ENCODE data around the gene RPS2.
"Not testable (repeated sequence)": the region's sequence is repeated elsewhere in the genome, so short reads cannot be mapped to it uniquely, and the experiment has no call there.

Gene RPS2

DNA sequence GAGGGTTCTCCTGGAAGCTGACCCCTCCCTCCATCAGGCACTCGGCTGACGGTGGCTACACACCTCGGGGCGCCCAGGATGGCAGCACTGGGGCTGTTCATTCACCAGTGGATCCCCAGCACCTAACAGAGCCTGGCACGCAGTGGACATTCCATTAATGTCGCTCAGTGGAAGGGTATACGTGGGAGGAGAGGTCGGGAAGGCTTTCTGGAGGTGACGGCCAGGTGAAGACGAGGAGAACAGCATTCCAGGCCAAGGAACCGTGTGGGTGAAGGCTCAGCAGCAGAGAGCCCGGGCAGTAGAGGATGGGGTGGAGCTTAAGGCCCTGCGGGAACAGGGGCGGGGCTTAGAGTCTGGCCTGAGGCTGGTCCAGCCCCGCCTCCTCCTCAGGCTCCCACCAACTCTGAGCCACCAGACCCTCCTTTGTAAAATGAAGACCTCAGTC lies 43.9 kb downstream of the RPS2 start:
- no peak for DNase-seq

DNA sequence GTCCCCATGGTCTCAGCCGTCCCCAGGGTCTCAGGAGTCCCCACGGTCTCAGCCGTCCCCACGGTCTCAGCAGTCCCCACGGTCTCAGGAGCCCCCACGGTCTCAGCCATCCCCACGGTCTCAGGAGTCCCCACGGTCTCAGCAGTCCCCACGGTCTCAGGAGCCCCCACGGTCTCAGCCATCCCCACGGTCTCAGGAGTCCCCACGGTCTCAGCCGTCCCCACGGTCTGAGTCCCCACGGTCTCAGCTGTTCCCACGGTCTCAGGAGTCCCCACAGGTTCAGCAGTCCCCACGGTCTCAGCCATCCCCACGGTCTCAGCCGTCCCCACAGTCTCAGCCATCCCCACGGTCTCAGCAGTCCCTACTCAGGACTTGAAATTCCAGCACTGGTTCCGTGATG lies 44.5 kb downstream of the RPS2 start:
- DNase-seq = not testable (repeated sequence)

DNA sequence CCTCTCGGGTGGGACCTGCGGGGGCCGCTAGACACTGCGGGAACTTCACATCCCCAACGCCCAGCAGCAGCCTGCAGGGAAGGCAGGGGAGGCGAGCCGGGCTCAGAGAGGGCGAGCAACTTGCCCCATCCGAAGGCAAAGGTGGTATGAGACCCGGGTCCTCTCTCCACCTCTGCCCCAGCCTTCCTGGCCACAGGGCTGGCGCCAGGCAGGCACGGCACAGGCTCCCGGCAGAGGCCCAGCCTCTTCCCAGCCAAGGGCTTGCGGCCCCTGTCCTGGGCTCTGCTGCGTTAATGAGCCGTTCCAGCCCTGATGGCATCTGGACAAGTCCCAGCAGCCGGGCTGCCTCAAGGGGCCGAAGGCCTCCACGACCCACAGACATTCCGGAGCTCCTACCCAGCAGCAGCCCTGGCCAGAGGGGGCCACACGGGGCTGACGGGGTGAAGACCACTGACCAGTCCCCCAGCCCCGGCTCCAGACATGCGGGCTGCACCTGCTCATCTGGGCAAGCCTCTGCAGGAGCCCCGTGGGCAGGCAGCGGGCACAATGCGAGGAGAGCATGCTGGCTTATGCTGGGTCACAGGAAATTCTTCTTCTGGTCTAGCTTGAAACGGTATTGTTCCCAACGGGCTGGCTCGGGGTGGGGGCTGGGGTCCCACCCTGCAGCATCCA lies 45.2 kb downstream of the RPS2 start:
- no peak for DNase-seq

DNA sequence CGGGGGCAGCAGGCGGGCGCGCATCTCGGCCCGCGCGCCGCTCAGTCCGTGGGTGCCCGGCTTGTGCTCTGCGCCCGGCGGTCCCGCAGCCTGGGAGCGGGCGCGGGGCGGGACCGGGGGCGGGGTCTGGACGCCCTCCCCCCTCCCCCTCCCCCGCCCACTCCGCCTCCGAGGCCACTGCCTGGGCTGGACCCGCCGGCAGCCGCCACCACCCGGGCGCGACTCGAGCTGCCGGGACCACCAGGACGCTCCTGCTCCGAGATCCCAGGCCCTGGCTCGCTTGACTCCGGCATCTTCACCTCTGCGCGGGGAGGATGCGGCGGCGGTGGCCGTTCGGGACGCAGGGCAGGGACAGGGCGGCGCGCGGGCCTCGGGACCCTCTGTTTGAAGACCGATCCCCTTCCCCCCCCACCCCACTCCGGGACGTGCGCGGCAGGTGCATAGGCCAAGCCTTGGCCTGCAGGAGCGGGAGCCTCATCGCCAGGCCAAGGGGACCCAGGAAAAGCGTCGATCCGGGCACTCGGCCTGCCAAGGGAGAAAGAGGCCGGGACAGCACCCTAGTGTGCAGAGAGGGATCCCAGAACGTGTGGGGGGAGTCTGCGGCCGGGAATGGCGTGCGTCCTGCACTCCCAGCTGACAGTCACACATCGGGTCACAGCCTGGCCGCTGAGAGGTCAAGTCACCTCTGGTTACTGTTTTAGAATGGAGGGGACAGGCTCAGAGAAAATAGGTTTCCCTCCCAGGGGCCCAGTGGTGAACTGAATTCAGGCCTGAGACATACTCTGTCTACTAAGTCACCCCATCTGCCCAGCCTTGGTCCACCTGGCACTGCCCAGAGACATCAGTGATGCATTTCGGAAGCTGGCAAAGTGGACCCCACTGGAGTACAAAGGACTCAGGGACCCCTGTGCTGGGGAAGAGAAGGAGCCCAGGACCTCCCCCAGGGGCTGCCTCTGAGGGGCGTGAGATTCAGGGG lies 46.0 kb downstream of the RPS2 start, which contains the start of gene HS3ST6:
Gene HS3ST6 (minus strand): TSS at position 65 of the 976 bp plus-strand sequence. CDS start 92 bp downstream, outside the sequence.
- no peak for DNase-seq

DNA sequence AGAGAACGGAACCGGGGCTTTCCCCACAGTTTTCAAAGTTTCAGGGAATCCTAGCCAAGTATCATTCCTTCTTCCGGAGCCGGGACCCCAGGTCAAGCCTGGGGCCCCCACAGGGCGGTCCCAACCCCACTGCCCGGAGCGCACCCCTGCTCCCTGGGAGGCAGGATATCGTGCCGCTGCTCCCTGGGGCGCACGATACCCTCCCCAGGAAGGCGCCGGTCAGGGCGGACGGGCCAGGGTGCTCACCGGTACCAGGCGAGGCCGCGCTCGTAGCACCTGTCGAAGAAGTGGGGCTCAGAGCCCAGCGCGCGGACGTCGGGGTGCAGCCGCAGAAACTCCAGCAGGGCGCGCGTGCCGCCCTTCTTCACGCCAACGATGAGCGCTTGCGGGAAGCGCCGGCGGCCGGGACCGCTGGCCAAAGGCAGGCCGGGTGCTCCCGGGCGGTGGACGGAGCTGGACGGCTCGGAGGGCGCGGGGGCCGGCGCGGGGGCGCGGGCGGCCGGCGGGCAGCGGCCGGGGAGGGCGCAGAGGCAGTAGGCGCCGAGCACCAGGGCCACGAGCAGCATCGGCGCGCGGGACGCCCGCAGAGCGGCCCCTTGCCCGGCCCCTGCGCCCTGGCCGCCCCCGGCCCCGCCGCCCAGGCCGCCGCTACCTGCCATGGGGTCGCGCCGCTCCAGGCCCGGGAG lies 46.8 kb downstream of the RPS2 start:
- DNase-seq = no peak

DNA sequence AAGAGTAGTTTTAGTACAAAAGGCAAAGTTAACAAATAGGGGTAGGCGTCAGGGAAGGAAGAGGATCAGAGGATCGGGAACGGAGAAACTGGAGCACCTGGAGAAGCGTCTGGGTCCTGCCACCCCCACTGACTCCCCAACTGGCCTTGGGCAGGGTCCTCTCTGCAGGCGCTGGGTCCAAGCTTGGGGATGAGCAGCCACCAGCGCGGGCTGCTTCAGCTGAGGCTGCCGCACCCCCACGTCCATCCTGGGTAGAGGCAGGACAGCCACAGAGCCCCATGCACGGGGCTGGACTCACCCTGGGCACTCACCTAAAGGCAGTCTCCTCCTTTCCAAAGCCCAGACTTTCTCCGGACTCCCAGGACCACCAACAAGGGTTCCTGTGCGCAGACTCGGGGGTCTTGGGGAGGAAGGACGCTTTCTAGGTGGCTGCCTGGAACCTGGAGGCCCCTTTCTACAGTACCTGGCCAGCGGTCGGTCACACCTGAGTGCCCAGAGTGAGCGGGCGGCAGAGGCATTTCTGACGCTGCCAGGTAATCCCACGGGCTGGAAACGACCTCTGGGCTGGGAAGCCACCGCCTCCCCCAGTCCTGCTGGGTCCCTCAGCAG lies 47.5 kb downstream of the RPS2 start:
- no peak for DNase-seq

DNA sequence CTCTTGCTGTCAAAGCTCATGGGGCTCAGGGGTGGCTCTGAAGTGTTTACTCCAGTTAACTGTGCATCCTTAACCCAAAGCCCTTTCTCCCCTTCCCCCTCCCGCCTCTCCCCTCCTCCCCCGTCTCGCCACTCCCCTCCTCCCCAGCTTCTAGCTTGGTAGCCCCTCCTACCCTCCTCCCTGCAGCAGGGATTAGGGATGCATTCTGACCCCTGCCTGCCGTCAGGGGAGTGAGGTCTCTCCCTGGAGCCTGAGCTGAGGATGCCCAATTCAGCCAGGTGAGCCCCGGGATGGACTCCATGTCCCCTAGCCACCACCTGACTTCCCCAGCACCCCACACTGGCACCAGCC lies 48.0 kb downstream of the RPS2 start:
- no peak for DNase-seq

DNA sequence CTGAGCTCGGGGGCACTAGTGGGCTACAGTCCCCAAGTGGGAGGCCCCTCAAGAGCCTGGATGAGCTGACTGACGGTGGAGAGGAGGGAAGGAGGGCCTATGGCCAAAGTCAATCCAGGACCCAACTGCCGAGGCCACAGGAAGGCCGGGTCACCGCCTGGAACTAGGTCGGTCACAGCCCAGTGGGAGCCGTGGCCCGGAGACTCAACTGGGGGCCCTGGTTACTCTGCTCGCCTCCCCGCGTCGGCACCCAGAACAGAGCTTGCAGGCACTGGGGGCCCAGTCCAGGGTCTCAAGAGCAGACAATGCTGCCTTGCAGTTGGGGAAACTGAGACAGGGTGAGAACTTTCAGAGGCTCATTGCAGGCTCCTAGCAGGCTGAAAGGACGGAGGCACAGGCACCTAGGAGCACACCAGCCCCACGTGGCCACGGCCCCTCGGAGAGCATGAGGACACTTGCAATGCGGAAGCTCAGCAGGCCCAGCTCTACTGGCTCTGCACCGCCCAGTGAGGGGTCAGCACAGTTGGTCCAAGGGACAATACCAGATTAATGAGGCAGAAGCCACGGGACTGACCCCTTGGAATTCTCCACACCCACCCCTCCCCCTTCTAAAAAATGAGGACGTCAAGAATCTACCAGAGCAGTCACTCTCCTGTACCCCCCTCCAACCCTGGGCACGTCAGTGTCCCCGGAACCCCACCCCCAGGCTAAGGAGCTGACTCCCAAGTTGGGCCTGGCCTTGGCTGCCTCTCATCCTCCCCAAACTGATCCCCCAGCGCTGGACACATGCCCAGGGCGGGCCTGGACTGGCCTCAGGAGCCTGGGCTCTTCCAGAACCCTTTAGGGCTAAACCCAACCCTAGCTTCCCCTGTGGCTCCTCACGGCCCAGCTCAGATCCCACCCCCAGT lies 48.6 kb downstream of the RPS2 start:
- DNase-seq = no peak

DNA sequence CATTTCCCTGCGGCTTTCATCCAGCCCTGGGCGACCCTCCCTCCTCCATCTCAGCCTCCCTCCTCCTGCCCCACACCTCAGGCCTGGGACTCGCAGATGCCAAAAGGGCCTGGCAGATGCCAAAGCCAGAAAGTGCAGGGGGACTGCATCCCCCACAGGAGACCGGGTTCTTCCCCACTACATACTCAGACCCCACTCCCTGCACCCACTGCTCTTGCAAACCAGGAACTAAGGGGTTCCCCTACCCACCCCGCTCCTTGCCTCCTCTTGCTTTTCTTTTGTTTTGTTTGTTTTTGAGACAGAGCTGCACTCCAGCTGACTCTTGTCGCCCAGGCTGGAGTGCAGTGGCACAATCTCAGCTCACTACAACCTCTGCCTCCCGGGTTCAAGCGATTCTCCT lies 49.6 kb downstream of the RPS2 start:
- DNase-seq = no peak

DNA sequence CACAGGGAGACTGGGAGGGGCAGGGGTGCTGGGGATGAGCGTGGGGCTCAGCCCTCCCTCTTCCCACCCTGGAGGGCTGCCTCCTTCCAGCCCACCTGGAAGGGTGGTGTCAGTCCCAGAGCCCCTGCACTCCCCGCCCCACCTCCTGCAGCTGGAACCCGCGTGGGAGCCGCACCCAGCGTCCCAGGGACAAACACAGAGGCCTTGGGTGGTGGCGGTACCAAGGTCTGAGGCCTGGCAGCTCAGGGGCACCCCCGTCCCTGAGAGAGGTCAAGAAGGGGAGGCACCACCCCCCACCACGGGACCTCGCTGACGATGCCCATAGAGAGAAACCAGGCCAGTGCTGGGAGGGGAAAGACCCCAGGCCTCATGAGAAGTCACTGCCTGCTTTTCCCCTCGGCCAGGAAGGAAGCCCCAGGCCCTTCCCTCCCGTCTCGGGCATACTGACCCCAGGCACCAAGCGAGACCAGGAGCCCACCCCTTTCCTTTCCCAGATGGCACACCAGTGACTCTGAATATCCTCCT lies 50.5 kb downstream of the RPS2 start:
- DNase-seq = no peak

DNA sequence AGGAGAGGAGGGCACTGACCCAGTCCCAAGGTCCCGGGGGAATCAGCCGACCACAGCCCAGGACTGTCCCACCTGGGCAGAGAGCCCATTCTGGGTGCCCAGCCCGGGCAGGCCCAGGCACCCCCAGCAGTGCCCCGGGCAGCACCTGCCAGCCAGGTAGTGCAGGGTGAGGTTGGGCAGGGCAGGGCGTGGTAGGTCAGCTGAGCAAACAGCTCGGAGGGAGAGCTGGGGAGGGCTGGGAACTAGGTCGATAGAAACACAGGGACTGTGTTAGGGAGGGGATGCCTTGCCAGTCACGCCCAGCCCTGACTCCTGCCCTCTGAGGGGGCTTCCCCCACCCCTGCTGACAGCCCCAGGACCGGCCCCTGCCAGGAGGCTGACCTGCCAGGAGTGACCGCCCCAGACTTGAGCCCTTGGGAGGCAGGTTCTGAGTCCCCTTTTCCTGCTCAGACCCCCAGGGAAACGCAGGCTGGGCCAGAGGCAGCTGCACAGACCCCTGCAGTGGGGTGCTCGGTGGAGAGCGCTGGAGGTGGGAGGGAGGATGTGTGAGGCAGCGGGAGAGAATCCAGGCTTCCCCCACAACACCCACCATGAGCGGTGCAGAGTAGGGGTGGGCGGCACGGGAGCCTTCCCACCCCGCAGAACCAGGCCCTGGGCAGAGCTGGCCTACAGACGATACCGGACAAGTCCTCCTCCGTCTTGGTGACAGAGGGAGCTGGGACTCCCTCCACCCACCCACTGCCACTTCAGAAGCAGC lies 51.1 kb downstream of the RPS2 start:
- no peak for DNase-seq

DNA sequence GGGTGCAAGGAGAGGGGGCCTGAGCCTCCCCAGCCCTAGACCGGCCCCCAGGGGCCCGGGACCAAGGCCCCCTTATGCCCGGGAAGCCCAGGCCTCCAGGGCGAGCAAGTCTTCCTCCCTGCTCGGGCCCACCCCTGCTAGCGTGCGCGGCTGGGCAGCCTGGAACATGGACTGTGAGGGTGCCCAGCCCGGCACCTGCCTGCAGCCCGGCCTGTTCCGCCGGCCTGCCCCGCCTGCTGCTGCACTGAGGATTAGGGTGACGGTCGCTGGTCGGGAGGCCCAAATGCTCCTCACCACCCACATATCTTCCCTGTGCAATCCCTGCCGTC lies 52.4 kb downstream of the RPS2 start:
- DNase-seq = no peak

Data from amygdala (tissue), 56 donors.